Ishikawa (cell line): ENCODE data around the gene CSTPP1.

Experiments used
- EP300 ChIP-seq: IDR thresholded peaks from 2 replicates; pipeline ENCODE4 v1.6.1; 2012; ENCODE audit warnings: borderline replicate concordance
- RAD21 ChIP-seq: IDR thresholded peaks from 2 replicates; pipeline ENCODE4 v1.6.1; 2012; ENCODE audit warnings: low read depth

- TF ChIP-seq RAD21 (no peak), EP300 (no peak)
These were observed 196.4 kb downstream of the CSTPP1 start for GRCh38 chr11:47132981-47133380.
